Diencephalon (tissue), 1 donor: ENCODE measurements around the gene ANO10. TPM values are rescaled to one million over a fixed set of nuclear protein-coding genes. Genes with fewer than 3 reads are reported as not detected.

Source experiments
- small RNA-seq: library from RNA; depleted of rRNA; stranded (forward); fragments of <200 nt; gene quantifications from one replicate; pipeline ENCODE3, GENCODE V24; 2014
- total RNA-seq: library from RNA; depleted of rRNA; stranded (reverse); fragments of >200 nt; gene quantifications from one replicate; pipeline ENCODE4 v1.2.3, GENCODE V29; 2014

The ANO10 gene, protein sequence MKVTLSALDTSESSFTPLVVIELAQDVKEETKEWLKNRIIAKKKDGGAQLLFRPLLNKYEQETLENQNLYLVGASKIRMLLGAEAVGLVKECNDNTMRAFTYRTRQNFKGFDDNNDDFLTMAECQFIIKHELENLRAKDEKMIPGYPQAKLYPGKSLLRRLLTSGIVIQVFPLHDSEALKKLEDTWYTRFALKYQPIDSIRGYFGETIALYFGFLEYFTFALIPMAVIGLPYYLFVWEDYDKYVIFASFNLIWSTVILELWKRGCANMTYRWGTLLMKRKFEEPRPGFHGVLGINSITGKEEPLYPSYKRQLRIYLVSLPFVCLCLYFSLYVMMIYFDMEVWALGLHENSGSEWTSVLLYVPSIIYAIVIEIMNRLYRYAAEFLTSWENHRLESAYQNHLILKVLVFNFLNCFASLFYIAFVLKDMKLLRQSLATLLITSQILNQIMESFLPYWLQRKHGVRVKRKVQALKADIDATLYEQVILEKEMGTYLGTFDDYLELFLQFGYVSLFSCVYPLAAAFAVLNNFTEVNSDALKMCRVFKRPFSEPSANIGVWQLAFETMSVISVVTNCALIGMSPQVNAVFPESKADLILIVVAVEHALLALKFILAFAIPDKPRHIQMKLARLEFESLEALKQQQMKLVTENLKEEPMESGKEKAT
- 48.4 TPM for total RNA-seq

DNA sequence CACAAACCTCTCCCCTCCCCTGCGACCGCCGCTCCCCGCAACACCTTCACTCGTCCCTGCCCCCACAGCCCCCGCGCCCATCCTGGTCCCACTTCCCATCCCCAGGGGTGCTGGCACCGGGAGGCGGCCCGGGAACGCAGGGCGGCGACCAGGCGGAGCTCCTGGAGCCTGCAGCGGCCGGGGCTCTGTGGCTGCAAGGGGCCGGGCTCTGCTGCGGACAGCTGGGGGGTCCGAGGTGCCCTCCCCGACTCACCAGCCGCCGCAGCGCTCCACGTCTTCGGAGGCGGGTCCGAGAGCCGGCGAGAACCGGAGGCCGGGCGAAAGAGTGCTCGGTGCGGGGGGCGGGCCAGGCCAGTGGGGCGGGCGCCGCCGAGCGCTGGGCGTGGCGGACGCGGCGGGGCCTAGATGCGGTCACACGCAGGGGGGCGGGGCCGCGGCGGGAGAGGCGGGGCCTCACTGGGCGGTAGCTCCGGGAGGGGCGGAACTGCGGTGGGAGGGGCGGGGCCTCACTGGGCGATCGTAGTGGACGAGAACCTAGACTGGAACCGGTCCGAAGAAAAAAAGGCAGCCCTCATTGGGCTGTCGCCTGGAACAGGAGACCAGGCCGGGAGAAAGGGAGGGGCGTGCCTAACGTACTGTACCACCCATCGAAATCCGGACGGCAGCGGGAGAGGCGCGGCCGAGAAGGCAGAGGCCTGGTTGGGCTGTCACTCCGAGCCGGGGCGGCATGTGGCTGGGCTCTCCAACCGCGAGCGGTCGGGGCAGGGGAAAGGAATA is at the start of gene ANO10:
TSS of gene ANO10 (minus strand) at position 356 of the 777 bp plus-strand sequence. CDS start 16,159 bp downstream, outside the sequence.

Small RNA genes within 50 kb of the gene (small RNA-seq; reads per million reads assigned to genes)
- not detected for gene RF00019

Other genes with a start within 250 kb of the ANO10 start
- gene ABHD5, start 68.9 kb upstream of the ANO10 start, total RNA-seq = 32.5 TPM